Cardiac fibroblast (primary cell): ENCODE results near the gene UNC5A.

Source experiments
- DNase-seq, 2 donors: peaks; one replicate each; pipeline versions ENCODE4 v3.0.0 to v3.0.0-alpha.2; 2010; ENCODE audit warnings: low read depth in 2 of 2
- H3K4me3 ChIP-seq, 2 donors: replicated peaks in 1 of 2; 1 replicate in 1 of 2; 2 replicates in 1 of 2; pipeline ENCODE4 v1.5.1; 2011; ENCODE audit warnings: low read depth in 2 of 2, low read length in 2 of 2, mild to moderate bottlenecking in 2 of 2, moderate library complexity in 1 of 2
- CTCF ChIP-seq: IDR thresholded peaks from one replicate; pipeline ENCODE4 v1.5.1; 2011; ENCODE audit warnings: low read depth, mild to moderate bottlenecking, low read length, inconsistent platforms

UNC5A gene

GRCh38 chr5:176820937-176821336 is 10.6 kb downstream of the UNC5A start:
- H3K4me3 ChIP-seq, result no peak overlapping the region
- no peak for TF ChIP-seq CTCF
- DNase-seq, result no peak

GRCh38 chr5:176821441-176821840 is 11.1 kb downstream of the UNC5A start:
- TF ChIP-seq CTCF, result no peak
- no peak overlapping the region for H3K4me3 ChIP-seq
- DNase-seq, result no peak

GRCh38 chr5:176822041-176822792 is 11.9 kb downstream of the UNC5A start:
- DNase-seq, result no peak
- TF ChIP-seq CTCF, result no peak
- no peak overlapping the region for H3K4me3 ChIP-seq

GRCh38 chr5:176822793-176823481 is 12.6 kb downstream of the UNC5A start:
- TF ChIP-seq CTCF, result no peak
- DNase-seq, result no peak
- H3K4me3 ChIP-seq, result no peak overlapping the region

DNA sequence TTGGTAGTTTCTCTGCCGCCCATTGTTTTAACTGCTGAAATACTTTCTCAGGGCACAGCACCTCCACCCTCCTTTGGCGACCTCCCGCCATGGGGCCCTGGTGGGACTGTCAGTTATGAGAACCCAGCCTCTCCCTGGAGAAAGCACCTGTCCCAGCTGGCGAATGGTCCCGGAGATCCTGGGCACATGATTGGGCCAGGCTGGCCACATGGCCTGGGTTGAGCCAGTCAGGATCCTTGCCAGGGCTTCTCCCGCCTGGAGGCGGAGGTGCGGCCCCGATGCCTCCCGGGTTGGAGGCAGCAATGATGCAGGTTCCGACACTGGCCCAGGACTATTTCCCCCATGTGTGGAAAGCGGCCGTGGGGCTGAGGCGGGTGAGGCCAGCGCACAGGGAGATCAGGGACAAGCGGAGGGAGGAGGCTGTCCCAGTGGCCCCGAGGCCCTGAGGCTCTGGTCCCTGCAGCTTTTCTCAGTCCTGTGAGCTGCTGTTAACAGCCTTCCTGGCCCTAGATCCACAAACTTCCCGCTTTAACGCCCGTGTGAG is 13.6 kb downstream of the UNC5A start:
- no peak for TF ChIP-seq CTCF
- no peak overlapping the region for H3K4me3 ChIP-seq
- DNase-seq, result no peak

DNA sequence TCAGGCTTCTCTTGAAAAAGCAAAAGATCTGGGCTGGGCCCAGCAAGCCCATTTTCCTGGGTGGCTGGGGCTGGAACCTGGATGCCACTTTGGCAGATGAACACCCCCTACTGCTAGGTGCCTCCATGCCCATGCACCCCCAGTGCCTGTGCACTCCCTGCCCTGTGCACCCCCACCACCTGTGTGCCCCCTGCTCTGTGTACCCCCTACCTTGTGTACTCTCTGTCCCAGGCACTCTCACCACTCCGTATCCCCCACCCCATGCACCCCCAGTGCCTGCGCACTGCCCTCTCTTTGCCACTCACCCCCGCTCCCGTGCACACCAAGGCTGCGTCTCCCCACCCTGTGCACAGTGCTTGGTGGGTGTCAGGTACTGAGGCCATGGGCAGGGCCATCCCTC is 14.2 kb downstream of the UNC5A start:
- no peak for DNase-seq
- TF ChIP-seq CTCF, result no peak
- H3K4me3 ChIP-seq, result no peak overlapping the region
